HG03457 (cell line): ENCODE measurements around the gene MYBPH.

Source experiments
- ATAC-seq: cut with Tn5 transposase; IDR thresholded peaks from one replicate; pipeline ENCODE4 v1.9.1; 2021; ENCODE audit warnings: moderate number of reproducible peaks; ENCODE audit not compliant: unreplicated experiment

MYBPH gene

GRCh38 chr1:203150511-203151297 lies 24.9 kb downstream of the MYBPH start:
- no peak for ATAC-seq

GRCh38 chr1:203149188-203149840 lies 26.3 kb downstream of the MYBPH start:
- ATAC-seq, result no peak

- no peak for ATAC-seq
Observed at GRCh38 chr1:203148579-203148978, 27.0 kb downstream of the MYBPH start.

GRCh38 chr1:203148127-203148526 lies 27.5 kb downstream of the MYBPH start:
- ATAC-seq, result no peak

GRCh38 chr1:203147376-203147775 lies 28.2 kb downstream of the MYBPH start:
- no peak for ATAC-seq

GRCh38 chr1:203146537-203146936 lies 29.1 kb downstream of the MYBPH start:
- no peak for ATAC-seq

GRCh38 chr1:203146042-203146369 lies 29.6 kb downstream of the MYBPH start:
- no peak for ATAC-seq

GRCh38 chr1:203145321-203146041 lies 30.1 kb downstream of the MYBPH start:
- no peak for ATAC-seq

- ATAC-seq, result no peak
Observed at GRCh38 chr1:203144661-203145060, 31.0 kb downstream of the MYBPH start.

- no peak for ATAC-seq
Observed at GRCh38 chr1:203143641-203144040, 32.0 kb downstream of the MYBPH start.

- ATAC-seq, result no peak
Observed at GRCh38 chr1:203142684-203143408, 32.8 kb downstream of the MYBPH start.

- ATAC-seq, result no peak
Observed at GRCh38 chr1:203142124-203142523, 33.5 kb downstream of the MYBPH start.

- ATAC-seq, result no peak
Observed at GRCh38 chr1:203140743-203141520, 34.7 kb downstream of the MYBPH start.

GRCh38 chr1:203139976-203140475 lies 35.6 kb downstream of the MYBPH start:
- ATAC-seq, result no peak

GRCh38 chr1:203138066-203138465 lies 37.6 kb downstream of the MYBPH start:
- ATAC-seq, result no peak

- ATAC-seq, result no peak
Observed at GRCh38 chr1:203137324-203137723, 38.3 kb downstream of the MYBPH start.

GRCh38 chr1:203136409-203137042 lies 39.1 kb downstream of the MYBPH start:
- no peak for ATAC-seq

- ATAC-seq, result no peak
Observed at GRCh38 chr1:203135636-203136305, 39.9 kb downstream of the MYBPH start.

GRCh38 chr1:203133970-203134725 lies 41.5 kb downstream of the MYBPH start:
- ATAC-seq, result no peak
